Mesenchymal stem cell (in vitro differentiated cells and primary cell): Measurements from ENCODE around the gene SRSF2. TPM values are rescaled to one million over a fixed set of nuclear protein-coding genes. Genes with fewer than 3 reads are reported as not detected.
A peak's percentile ranks its signal among the peaks of the same experiment; 100 is the strongest.

ENCODE experiments used
- DNase-seq: peaks from one replicate; pipeline ENCODE4 v3.0.0-alpha.2; 2013
- H2AFZ ChIP-seq: one replicate; pipeline ENCODE4 v1.6.1; 2013; ENCODE audit warnings: low read depth, mild to moderate bottlenecking, control low read depth, inconsistent platforms, low read length, moderate library complexity
- H2AK5ac ChIP-seq: 2 replicates; pipeline ENCODE4 v1.6.1; 2013; ENCODE audit warnings: low read length, moderate library complexity, mild to moderate bottlenecking, inconsistent platforms; ENCODE audit not compliant: severe bottlenecking
- H2BK120ac ChIP-seq: one replicate; pipeline ENCODE4 v1.6.1; 2013; ENCODE audit warnings: low read depth, mild to moderate bottlenecking, inconsistent platforms, low read length, moderate library complexity
- H2BK12ac ChIP-seq, 2 experiments: one replicate each; pipeline ENCODE4 v1.6.1; 2013; ENCODE audit warnings: inconsistent platforms in 2 of 2, low read length in 2 of 2, mild to moderate bottlenecking in 2 of 2, moderate library complexity in 2 of 2, control low read depth in 1 of 2
- H2BK15ac ChIP-seq: one replicate; pipeline ENCODE4 v1.6.1; 2013; ENCODE audit warnings: mild to moderate bottlenecking, low read depth, inconsistent platforms; ENCODE audit not compliant: poor library complexity, severe bottlenecking
- H2BK5ac ChIP-seq: 2 replicates; pipeline ENCODE4 v1.6.1; 2013; ENCODE audit warnings: low read depth, mild to moderate bottlenecking, low read length, control low read depth, inconsistent platforms; ENCODE audit not compliant: poor library complexity, severe bottlenecking
- H3K14ac ChIP-seq, 2 experiments: one replicate each; pipeline ENCODE4 v1.6.1; 2013; ENCODE audit warnings: inconsistent platforms in 2 of 2, low read length in 2 of 2, control low read depth in 1 of 2, mild to moderate bottlenecking in 1 of 2, moderate library complexity in 1 of 2
- H3K18ac ChIP-seq, 2 experiments: one replicate each; pipeline ENCODE4 v1.6.1; 2013; ENCODE audit warnings: inconsistent platforms in 2 of 2, low read length in 2 of 2, control low read depth in 1 of 2, low read depth in 1 of 2, mild to moderate bottlenecking in 1 of 2
- H3K23ac ChIP-seq, 2 experiments: one replicate each; pipeline ENCODE4 v1.6.1; 2013; ENCODE audit warnings: inconsistent platforms in 2 of 2, low read length in 2 of 2, mild to moderate bottlenecking in 2 of 2, moderate library complexity in 2 of 2, control low read depth in 1 of 2
- H3K27ac ChIP-seq: 2 replicates; pipeline ENCODE4 v1.5.1; 2013; ENCODE audit warnings: mild to moderate bottlenecking, moderate library complexity, low read length, control low read depth, inconsistent platforms; ENCODE audit not compliant: poor library complexity, severe bottlenecking
- H3K27me3 ChIP-seq, 2 experiments: 2 replicates each; pipeline versions ENCODE4 v1.6.1 to v1.7.0; 2013; ENCODE audit warnings: low read length in 2 of 2, mild to moderate bottlenecking in 2 of 2, moderate library complexity in 2 of 2, control low read depth in 1 of 2, inconsistent platforms in 1 of 2; ENCODE audit not compliant: control insufficient read depth in 1 of 2, insufficient read depth in 1 of 2
- H3K36me3 ChIP-seq, 2 experiments: 2 replicates each; pipeline versions ENCODE4 v1.6.1 to v1.7.0; 2013; ENCODE audit warnings: low read length in 2 of 2, control low read depth in 1 of 2, inconsistent platforms in 1 of 2, low read depth in 1 of 2, mild to moderate bottlenecking in 1 of 2; ENCODE audit not compliant: insufficient read depth in 2 of 2, control insufficient read depth in 1 of 2
- H3K4ac ChIP-seq, 2 experiments: one replicate each; pipeline ENCODE4 v1.6.1; 2013; ENCODE audit warnings: inconsistent platforms in 2 of 2, low read length in 2 of 2, mild to moderate bottlenecking in 2 of 2, moderate library complexity in 2 of 2, control low read depth in 1 of 2, low read depth in 1 of 2
- H3K4me1 ChIP-seq: 2 replicates; pipeline ENCODE4 v1.6.1; 2013; ENCODE audit warnings: low read depth, low read length, control low read depth; ENCODE audit not compliant: control insufficient read depth, insufficient read depth
- H3K4me2 ChIP-seq: 2 replicates; pipeline ENCODE4 v1.6.1; 2013; ENCODE audit warnings: low read length, mild to moderate bottlenecking, inconsistent platforms; ENCODE audit not compliant: poor library complexity, severe bottlenecking
- H3K4me3 ChIP-seq, 2 experiments: 2 replicates each; pipeline versions ENCODE4 v1.5.1 to v1.7.0; 2013; ENCODE audit warnings: low read length in 2 of 2, mild to moderate bottlenecking in 2 of 2, control low read depth in 1 of 2, low read depth in 1 of 2; ENCODE audit not compliant: insufficient read depth in 1 of 2
- H3K79me1 ChIP-seq: replicated peaks from 2 replicates; pipeline ENCODE4 v1.6.1; 2013; ENCODE audit warnings: mild to moderate bottlenecking, control low read depth, low read length, inconsistent platforms; ENCODE audit not compliant: poor library complexity, severe bottlenecking
- H3K9ac ChIP-seq: 2 replicates; pipeline ENCODE4 v1.7.0; 2013; ENCODE audit warnings: mild to moderate bottlenecking, low read length, moderate library complexity
- H3K9me3 ChIP-seq: 2 replicates; pipeline ENCODE4 v1.7.0; 2013; ENCODE audit warnings: mild to moderate bottlenecking, low read length; ENCODE audit not compliant: control insufficient read depth
- H4K8ac ChIP-seq: one replicate; pipeline ENCODE4 v1.6.1; 2013; ENCODE audit warnings: inconsistent platforms, mild to moderate bottlenecking, low read length, moderate library complexity
- H4K91ac ChIP-seq: one replicate; pipeline ENCODE4 v1.6.1; 2013; ENCODE audit warnings: mild to moderate bottlenecking, low read length, inconsistent platforms
- WGBS: methylation state at CpG from one replicate; pipeline ENCODE4 v1.1.7; 2013; ENCODE audit warnings: mixed read lengths; 5-methylcytosine and 5-hydroxymethylcytosine counted together
- small RNA-seq: library from polyadenylated mRNA; stranded (forward); fragments of <200 nt; extraction: miRNeasy Mini kit (QIAGEN cat#:217004); gene quantifications from one replicate; pipeline ENCODE3, GENCODE V24; 2013; ENCODE audit warnings: low read depth

Gene SRSF2

DNA sequence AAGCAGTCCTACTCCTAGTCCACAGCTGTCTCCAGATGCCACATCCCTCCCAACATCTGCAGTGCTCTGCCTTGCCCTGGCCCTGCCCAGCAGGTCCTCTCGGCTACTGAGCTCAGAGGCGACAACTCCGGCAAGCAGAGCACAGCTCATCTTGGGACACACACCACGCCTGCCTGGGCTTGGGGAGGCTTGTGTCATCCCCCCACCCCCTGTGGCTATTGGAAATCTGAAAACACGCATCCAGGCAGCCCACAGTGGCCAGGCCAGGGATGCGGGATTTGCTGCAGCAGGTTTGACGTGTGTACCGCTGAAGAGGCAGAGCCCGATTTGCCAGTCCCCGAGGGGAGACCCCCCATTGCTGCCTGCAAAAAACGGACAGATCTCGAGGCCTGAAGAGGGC is 51.8 kb downstream of the SRSF2 start:
- Histone ChIP-seq H3K36me3 (peaks cover 41 to 56% of the 10 kb centered on the region in 2 experiments), H3K9me3 (no peaks in the 10 kb centered on the region), H2AFZ (no peak overlapping the region), H3K79me1 (peaks cover 40% of the 10 kb centered on the region), H2BK12ac (no peak overlapping the region), H3K4me3 (no peak overlapping the region), H2BK15ac (no peak overlapping the region), H3K4ac (no peak overlapping the region), H3K14ac (no peak overlapping the region), H3K23ac (peak overlapping the region in 1 of 2 experiments; percentile 4), H3K4me2 (no peak overlapping the region), H3K27me3 (no peaks in the 10 kb centered on the region), H4K91ac (no peak overlapping the region), H3K18ac (no peak overlapping the region), H2BK5ac (no peak overlapping the region), H3K4me1 (peaks cover 71% of the 10 kb centered on the region), H2BK120ac (no peak overlapping the region), H4K8ac (no peak overlapping the region), H3K9ac (no peak overlapping the region), H2AK5ac (peak overlapping the region; percentile 37), H3K27ac (no peak overlapping the region)
- 96% methylated on average over 12 of the region's 12 CpGs for WGBS
- no peak for DNase-seq

DNA sequence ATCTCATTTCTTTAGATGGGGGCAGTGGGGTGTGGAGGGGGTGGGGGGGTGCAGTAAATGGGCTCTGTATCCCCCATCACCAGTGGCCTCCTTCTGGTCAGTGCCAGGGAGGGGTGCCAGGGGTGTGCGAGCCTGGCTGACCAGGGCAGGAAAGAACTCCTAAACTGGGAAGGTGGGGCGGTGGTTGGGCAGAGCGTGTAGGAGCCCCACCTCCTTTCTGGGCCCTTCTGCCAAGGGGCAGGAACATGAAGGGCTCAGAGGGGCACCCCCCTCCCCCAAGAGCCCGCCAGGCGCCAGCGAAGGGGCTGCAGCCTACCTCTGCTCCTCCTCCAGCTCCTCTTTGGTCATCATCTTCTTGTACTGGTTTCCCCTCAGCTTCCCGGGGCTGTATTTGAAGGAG is 52.4 kb downstream of the SRSF2 start:
- Histone ChIP-seq H4K8ac (no peak overlapping the region), H3K14ac (no peak overlapping the region), H3K4me1 (peaks cover 70% of the 10 kb centered on the region), H3K4ac (no peak overlapping the region), H3K23ac (no peak overlapping the region), H3K79me1 (peaks cover 38% of the 10 kb centered on the region), H3K27me3 (no peaks in the 10 kb centered on the region), H3K4me2 (no peak overlapping the region), H2BK15ac (peak overlapping the region; percentile 31), H3K9ac (no peak overlapping the region), H4K91ac (no peak overlapping the region), H3K4me3 (no peak overlapping the region), H3K18ac (no peak overlapping the region), H2AFZ (no peak overlapping the region), H3K27ac (no peak overlapping the region), H2AK5ac (peak overlapping the region; percentile 37), H2BK120ac (no peak overlapping the region), H2BK5ac (no peak overlapping the region), H3K36me3 (peaks cover 43 to 56% of the 10 kb centered on the region in 2 experiments), H3K9me3 (no peaks in the 10 kb centered on the region), H2BK12ac (no peak overlapping the region)
- no peak for DNase-seq
- WGBS, result 95% methylated on average over 7 of the region's 7 CpGs

Small RNA genes lying within 50 kb of the gene (small RNA-seq; reads per million reads assigned to genes)
- not detected for gene AC005837.3
- not detected for gene RF02271
- gene RNU6-97P, result not detected
- gene RNY4P36, result 14.1 reads per million, percentile 83 among the genes with 10 or more reads in this experiment
